Activated T-cell treated with anti-CD3 and anti-CD28 coated beads for 24 hours (primary cell): ENCODE data around the gene UMODL1.

Source experiments
- DNase-seq: peaks from one replicate; pipeline ENCODE4 v3.0.0-alpha.2; 2020; ENCODE audit warnings: low read depth

UMODL1 gene

DNA sequence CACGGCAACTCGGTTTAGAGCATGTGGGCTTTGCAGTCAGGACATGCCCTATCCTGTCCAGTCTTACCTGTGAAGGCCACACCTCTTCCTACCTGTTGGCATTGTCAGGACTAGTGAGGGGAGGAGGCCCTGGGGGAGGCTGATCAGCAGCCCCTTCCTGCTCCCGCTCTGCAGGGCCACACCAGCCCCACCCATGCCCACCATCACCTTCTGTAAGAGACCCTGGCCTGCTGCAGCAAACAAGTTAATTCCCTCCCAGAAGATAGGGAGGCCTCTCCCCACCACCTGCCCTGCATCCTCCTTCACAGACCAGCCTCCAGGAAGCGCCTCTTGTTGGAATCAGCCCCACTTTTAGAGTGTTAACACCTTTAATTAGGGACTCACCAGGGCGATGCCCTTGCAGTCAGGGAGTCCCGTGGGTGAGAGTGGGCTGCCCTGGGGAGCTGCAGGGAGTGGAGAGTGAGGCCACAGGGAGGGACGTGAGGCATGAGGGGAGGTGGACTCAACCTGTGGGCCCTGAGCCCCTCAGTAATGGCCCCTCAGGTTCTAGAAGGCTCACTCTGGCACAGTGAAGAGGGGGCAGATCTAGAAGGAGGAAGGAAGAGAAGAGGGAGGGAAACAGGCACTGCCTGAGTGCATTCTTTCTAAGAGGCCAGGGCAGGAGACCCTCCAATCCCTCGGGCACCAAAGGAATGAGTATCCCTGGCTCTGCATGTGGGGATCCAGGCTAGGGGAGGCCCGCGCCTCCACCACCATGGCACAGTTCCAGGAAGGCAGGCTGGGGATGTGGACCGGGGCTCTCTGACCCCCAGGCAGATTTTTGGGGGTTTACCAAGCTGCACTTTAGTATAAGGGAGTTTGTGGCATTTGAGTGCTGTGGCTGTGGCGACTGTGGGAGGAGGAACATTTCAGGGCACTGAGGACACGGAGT is 8.2 kb downstream of the UMODL1 start:
- DNase-seq: no peak

- no peak for DNase-seq
Observed at GRCh38 chr21:42079939-42080787, 9.0 kb downstream of the UMODL1 start.

DNA sequence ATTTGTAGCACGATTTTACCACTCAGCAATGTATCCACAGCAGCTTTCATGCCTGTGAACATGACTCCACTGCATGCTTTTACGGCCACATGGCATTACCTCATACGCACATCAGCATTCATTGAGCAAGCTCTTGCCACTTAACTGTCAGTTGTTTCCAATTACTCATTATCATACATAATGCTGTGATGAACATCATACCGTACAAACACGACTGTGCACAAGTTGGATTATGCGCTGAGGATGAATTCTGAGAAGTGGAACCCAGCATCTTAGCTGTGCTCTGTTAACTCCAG is 9.6 kb downstream of the UMODL1 start:
- no peak for DNase-seq

DNA sequence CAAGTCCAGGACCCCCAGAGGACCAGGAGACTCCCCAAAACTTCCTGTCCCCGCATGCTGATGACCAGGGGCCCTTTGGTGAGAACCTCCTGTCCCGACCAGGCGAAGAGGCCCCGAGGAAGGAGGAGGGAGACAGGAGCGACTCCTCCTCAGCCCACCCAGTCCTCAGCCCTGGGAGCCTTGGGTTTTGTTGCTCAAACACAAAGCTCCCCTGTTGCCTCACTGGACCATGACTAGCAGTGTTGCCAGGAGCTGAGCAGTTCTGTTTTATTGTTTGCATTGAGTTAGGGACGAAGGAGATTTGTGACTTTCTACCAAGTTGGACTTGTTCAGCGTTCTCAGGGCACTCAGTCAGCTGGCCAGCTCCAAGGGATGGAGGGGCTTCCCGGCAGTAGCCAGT is 10.0 kb downstream of the UMODL1 start:
- DNase-seq: no peak

DNA sequence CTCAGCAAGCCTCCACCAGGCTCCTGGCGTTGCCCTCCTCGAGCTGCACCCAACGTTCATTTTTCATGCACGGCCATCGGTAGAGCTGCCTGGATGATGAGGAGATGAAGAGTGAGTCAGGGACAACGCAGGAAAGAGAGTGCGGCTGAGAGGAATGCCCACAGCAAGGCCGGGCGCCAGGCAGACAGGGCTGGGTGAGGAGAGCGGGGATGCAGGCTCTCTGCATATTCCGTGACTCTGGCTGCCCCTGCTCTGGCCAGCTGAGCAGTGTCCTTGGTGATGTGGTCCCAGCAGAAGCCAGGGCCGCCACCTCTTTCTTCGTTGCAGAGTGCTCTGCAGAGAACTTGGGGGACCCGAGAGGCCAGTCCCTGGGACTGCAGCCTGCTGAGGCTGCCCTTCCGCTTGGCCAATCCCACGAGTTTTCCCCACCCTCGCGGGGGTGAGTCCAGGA is 10.8 kb downstream of the UMODL1 start:
- no peak for DNase-seq

- DNase-seq: no peak
Observed at GRCh38 chr21:42082501-42083360, 11.6 kb downstream of the UMODL1 start.

- no peak for DNase-seq
Observed at GRCh38 chr21:42083361-42083690, 12.2 kb downstream of the UMODL1 start.

GRCh38 chr21:42084079-42084478 is 13.0 kb downstream of the UMODL1 start:
- no peak for DNase-seq

GRCh38 chr21:42085246-42086077 is 14.3 kb downstream of the UMODL1 start:
- DNase-seq: no peak

DNA sequence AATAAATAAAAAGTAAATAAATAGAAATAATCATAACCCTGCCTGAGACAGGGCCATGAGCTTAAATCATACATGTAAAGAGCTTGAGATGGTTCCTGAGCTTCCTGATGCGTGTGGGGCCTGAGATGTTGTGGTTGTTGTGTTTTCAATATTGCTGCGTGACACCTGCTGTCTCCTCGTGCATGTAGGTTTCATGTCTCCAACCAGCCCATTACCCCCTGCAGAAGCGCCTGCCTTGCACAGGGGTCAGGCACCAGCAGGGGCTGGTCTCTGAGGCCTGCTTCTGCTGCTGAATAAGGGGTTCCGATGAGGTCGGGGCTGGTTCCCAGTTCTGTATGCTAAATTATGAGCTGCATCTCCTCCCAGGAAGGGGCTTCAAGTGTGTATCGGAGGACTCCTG is 15.9 kb downstream of the UMODL1 start:
- no peak for DNase-seq

- DNase-seq: no peak
Observed at GRCh38 chr21:42088148-42088547, 17.0 kb downstream of the UMODL1 start.

DNA sequence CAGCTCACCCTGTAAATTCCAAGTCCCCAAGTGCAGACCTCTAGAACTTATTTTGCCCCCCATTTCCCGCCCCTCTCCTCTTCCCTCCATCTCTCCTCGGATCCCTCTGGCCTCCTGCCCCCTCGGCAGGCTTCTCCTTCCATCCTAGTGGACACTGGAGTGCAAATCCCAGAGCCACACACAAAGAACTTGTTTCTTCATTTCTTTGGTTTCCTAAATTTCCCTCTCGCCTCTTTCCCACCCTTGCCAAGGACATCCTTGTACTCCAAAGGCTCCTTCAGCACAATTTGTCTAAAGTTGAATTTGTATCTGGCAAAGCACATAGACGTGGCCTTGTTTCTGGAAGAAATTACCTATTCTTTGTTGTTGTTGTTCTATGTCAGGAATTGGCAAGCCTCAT is 17.5 kb downstream of the UMODL1 start:
- no peak for DNase-seq

DNA sequence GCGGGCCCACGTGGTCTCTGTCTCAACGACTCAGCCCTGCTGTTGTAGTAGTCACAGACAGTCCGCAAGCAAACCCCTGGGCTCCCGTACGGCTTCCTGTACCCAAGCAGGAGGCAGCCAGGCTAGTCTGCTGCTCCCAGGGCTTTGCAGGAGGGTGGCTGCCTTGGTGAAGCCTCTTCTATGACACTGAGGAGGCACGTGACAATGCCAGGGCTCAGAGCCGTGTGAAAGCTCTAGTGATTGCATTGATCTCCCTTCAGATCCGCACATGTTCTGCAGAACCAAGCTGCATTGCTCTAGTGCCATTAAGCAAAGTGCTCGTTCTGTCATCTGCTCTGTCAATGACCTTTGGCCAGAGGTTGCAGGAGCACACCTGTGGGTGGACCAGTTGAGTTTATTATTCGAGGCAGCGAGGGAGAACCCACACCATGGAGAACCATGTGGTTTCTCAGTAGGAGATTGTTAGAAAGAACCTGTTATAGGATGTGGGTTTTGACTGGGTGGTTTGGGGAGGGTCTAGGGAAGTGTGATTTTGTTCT is 18.0 kb downstream of the UMODL1 start:
- DNase-seq: no peak

DNA sequence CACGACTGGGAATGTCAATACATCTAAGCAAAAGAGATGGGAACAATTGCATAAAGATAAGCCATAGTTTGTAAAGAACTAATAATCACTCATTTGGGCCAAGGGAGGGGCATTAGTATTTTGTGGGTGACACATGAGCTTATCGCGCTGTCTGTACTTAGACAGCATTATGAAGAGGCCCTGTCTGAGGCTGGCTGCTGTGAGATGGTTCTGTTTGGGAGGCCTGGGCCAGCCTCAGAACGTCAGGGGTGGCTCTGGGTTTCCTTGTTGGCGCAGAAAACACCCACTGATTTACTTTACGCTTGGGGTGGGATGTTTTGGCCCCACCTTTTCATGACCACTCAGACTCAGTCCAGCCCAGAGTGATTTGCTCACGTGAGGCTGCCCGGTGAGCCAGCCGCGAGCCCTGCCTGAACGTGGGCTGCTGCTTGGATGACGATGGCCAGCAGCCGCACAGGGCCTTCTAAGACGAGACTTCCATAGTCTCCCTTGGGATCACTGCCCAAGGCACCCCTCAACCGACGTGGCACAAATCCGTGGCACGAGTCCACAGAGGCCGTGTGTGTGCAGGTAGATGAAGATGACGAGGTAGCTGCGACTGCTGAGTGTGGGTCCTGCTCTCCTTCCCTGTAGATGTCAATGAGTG is 18.7 kb downstream of the UMODL1 start:
- no peak for DNase-seq

DNA sequence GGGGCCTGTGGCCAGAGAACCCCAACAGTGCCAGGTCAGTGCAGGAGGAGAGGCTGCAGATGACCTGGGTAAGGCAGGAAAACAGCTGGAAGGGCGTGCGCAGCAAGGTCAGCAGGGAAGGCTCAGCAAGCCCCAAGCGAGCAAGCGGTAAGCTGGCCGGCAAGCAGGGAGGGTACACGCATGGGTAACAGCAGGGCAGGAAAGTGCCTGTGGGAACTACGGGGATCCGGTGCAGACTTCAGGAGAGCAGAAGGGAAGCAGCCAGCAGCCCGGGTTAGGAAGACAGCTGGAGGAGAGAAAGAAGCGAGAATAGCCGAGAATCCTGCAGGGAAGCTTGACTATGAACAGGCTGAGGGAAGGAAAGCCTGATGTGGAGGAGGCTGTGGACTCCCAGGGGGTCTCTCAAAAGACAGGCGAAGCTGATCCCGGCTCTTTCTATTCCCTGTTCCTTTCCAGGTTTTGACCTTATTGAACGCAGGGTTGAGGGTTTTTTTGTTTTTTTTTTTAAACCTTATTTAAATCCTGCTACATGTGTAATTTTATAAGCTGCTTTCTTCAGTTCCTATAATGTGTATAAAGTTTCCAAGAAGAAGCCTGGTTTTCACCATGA is 20.9 kb downstream of the UMODL1 start:
- DNase-seq: no peak

- no peak for DNase-seq
Observed at GRCh38 chr21:42092771-42093170, 21.7 kb downstream of the UMODL1 start.

DNA sequence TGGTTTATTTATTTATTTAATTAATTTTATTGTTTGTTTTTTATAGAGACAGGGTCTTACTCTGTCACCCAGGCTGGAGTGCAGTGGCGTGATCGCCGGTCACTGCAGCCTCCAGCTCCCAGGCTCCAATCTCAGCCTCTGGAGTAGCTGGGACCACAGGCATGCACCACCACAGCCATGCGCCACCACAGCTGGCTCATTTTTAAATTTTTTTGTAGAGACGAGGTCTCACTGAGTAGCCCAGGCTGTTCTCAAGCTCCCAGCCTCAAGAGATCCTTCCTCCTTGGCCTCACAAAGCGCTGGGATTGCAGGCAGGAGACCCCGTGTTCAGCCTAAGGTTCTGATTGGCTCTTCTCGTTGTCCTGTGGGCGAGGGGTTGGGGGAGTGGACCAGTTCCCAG is 22.1 kb downstream of the UMODL1 start:
- DNase-seq: no peak

GRCh38 chr21:42093991-42094421 is 22.9 kb downstream of the UMODL1 start:
- no peak for DNase-seq

GRCh38 chr21:42094811-42095210 is 23.7 kb downstream of the UMODL1 start:
- no peak for DNase-seq

DNA sequence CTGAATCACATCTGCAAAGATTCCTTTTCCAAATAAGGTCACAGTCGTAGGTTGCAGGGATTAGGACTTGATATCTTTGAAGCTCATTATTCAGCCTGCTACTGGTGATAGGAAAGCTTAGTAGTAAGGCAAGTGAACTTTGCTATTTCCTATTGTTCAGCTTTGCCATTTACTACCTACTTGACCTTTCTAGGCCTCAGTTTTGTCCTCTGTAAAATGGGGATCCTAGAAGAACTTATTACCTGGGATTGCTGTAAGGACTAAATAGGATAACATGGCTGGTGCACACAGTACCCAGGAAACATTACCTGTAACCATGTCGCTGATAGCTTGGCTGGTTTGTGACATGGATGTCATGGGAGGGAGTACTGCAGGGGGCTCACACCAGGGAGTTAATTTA is 24.5 kb downstream of the UMODL1 start:
- no peak for DNase-seq
